HL-60 (cell line): Measurements from ENCODE around the gene RINL.
A peak's percentile ranks its signal among the peaks of the same experiment; 100 is the strongest.

Source experiments
- DNase-seq, 2 experiments: peaks; one replicate each; pipeline ENCODE4 v3.0.0-alpha.2; 2010 to 2020; ENCODE audit warnings: low read depth in 1 of 2, low spot score in 1 of 2
- H3K27ac ChIP-seq: fragments of 250-450 bp; sonication (Bioruptor Pico); replicated peaks from 2 replicates; pipeline ENCODE4 v1.5.1; 2020; ENCODE audit warnings: mild to moderate bottlenecking, moderate library complexity
- H3K27me3 ChIP-seq: fragments of 250-450 bp; sonication (Bioruptor Pico); 2 replicates; pipeline ENCODE4 v1.5.1; 2021; ENCODE audit warnings: mild to moderate bottlenecking, moderate library complexity; ENCODE audit not compliant: insufficient read depth, poor library complexity, severe bottlenecking
- H3K4me3 ChIP-seq: replicated peaks from 2 replicates; pipeline ENCODE4 v1.5.1; 2011; ENCODE audit warnings: mild to moderate bottlenecking, control low read depth, low read length; ENCODE audit not compliant: insufficient read depth
- GABPA ChIP-seq: IDR thresholded peaks from 2 replicates; pipeline ENCODE4 v1.6.1; 2012; ENCODE audit warnings: low read depth
- POLR2AphosphoS5 ChIP-seq: IDR thresholded peaks from 2 replicates; pipeline ENCODE4 v1.6.1; 2012; ENCODE audit warnings: low read depth
- SPI1 ChIP-seq: IDR thresholded peaks from 2 replicates; pipeline ENCODE4 v1.6.1; 2012; ENCODE audit warnings: low read depth, mild to moderate bottlenecking, borderline replicate concordance
- long read RNA-seq: library from polyadenylated mRNA; unstranded; transcript quantifications from one replicate; pipeline ENCODE4 v2.0.0, GENCODE V29; 2020
- TF ChIP-seq, protein P1 (sequence below): IDR thresholded peaks from 2 replicates; pipeline ENCODE4 v1.6.1; 2012; ENCODE audit warnings: low read depth; ENCODE audit not compliant: insufficient replicate concordance
- TF ChIP-seq, protein P2 (sequence below): IDR thresholded peaks from one replicate; pipeline ENCODE4 v1.5.1; 2011; ENCODE audit warnings: low read length, control low read depth, inconsistent platforms; ENCODE audit not compliant: insufficient read depth

RINL gene
- long read RNA-seq, partial matches to known transcripts, result 2 of 2 reads
- long read RNA-seq, other reads (novel, unspliced or antisense), result 0 of 2 reads

- Histone ChIP-seq H3K27me3 (no peaks in the 10 kb centered on the region), H3K27ac (peak within 1 kb of the TSS; percentile 73), H3K4me3 (peak within 1 kb of the TSS; percentile 50)
- peak; percentile 72 to 81 for DNase-seq
- TF ChIP-seq GABPA (no peak), POLR2AphosphoS5 (peak; percentile 51; the same call in 1 of the 2 replicates), SPI1 (peak; percentile 88)
- TF ChIP-seq, protein P1, sequence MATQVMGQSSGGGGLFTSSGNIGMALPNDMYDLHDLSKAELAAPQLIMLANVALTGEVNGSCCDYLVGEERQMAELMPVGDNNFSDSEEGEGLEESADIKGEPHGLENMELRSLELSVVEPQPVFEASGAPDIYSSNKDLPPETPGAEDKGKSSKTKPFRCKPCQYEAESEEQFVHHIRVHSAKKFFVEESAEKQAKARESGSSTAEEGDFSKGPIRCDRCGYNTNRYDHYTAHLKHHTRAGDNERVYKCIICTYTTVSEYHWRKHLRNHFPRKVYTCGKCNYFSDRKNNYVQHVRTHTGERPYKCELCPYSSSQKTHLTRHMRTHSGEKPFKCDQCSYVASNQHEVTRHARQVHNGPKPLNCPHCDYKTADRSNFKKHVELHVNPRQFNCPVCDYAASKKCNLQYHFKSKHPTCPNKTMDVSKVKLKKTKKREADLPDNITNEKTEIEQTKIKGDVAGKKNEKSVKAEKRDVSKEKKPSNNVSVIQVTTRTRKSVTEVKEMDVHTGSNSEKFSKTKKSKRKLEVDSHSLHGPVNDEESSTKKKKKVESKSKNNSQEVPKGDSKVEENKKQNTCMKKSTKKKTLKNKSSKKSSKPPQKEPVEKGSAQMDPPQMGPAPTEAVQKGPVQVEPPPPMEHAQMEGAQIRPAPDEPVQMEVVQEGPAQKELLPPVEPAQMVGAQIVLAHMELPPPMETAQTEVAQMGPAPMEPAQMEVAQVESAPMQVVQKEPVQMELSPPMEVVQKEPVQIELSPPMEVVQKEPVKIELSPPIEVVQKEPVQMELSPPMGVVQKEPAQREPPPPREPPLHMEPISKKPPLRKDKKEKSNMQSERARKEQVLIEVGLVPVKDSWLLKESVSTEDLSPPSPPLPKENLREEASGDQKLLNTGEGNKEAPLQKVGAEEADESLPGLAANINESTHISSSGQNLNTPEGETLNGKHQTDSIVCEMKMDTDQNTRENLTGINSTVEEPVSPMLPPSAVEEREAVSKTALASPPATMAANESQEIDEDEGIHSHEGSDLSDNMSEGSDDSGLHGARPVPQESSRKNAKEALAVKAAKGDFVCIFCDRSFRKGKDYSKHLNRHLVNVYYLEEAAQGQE, result no peak
- TF ChIP-seq, protein P2, sequence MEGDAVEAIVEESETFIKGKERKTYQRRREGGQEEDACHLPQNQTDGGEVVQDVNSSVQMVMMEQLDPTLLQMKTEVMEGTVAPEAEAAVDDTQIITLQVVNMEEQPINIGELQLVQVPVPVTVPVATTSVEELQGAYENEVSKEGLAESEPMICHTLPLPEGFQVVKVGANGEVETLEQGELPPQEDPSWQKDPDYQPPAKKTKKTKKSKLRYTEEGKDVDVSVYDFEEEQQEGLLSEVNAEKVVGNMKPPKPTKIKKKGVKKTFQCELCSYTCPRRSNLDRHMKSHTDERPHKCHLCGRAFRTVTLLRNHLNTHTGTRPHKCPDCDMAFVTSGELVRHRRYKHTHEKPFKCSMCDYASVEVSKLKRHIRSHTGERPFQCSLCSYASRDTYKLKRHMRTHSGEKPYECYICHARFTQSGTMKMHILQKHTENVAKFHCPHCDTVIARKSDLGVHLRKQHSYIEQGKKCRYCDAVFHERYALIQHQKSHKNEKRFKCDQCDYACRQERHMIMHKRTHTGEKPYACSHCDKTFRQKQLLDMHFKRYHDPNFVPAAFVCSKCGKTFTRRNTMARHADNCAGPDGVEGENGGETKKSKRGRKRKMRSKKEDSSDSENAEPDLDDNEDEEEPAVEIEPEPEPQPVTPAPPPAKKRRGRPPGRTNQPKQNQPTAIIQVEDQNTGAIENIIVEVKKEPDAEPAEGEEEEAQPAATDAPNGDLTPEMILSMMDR, result no peak
These were observed at the start of gene RINL for GRCh38 chr19:38877781-38878574. TSS of gene RINL (minus strand) at chr19:38878275. CDS start at chr19:38876742, 1,533 bp downstream.

GRCh38 chr19:38924388-38924787 lies 46.3 kb upstream of the RINL start:
- DNase-seq, result no peak
- TF ChIP-seq GABPA (no peak), SPI1 (no peak), POLR2AphosphoS5 (no peak)
- TF ChIP-seq, protein P1, result no peak
- TF ChIP-seq, protein P2, result no peak
- Histone ChIP-seq H3K27me3 (no peaks in the 10 kb centered on the region), H3K27ac (no peak overlapping the region), H3K4me3 (no peak overlapping the region)

- H3K4me3 ChIP-seq, result no peak overlapping the region
- no peak for DNase-seq
- TF ChIP-seq, protein P1, result no peak
- TF ChIP-seq, protein P2, result no peak
- no peak for TF ChIP-seq SPI1
- no peak for TF ChIP-seq GABPA
- TF ChIP-seq POLR2AphosphoS5, result no peak
- no peak overlapping the region for H3K27ac ChIP-seq
- no peaks in the 10 kb centered on the region for H3K27me3 ChIP-seq
These were observed 44.4 kb upstream of the RINL start for GRCh38 chr19:38922482-38922881.
